PC-9 (cell line): ENCODE results near the gene CRADD.

ENCODE experiments used
- CTCF ChIP-seq: fragments of 200-600 bp; sonication (generic); conservative IDR thresholded peaks from 2 replicates; pipeline ENCODE4 v1.6.1; 2017; ENCODE audit warnings: mixed run types, antibody characterized with exemption, mild to moderate bottlenecking, moderate library complexity
- EZH2 ChIP-seq: fragments of 200-600 bp; sonication (generic); IDR thresholded peaks from 2 replicates; pipeline ENCODE4 v1.8.0; 2017; ENCODE audit warnings: antibody characterized with exemption, low read depth

DNA sequence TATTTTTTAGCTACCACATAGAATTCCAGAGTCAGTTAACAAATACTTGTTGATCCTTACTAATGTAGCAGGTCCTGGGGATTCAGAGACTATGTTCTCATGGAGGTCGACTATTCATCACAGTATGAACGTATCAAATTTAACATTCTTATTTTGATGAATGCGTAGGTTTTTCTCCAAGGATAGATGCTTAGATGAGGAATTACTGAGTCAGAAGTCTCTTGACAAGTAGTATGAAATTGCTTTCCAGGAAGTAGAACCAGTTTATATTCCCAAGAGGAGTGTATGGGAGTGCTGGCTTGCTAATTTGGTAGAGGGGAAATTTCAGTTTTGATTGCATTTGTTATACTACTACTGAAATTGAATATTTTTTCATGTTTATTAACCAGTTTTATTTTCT lies 42.8 kb upstream of the CRADD start:
- TF ChIP-seq CTCF (no peak), EZH2 (no peak)
